HCT116 (cell line): ENCODE measurements around the gene PLSCR4. TPM values are rescaled to one million over a fixed set of nuclear protein-coding genes. Genes with fewer than 3 reads are reported as not detected.

Source experiments
- ATAC-seq: fragments of 200-7000 bp; cut with Tn5 transposase; 2 replicates; pipeline ENCODE4 v1.9.1; 2020; ENCODE audit warnings: mild to moderate bottlenecking, moderate library complexity
- BruUV-seq: library from RNA; stranded (reverse); fragments of 400-500 nt; replicated peaks from 2 replicates; lab custom pipeline; 2021; lab: Mats Ljungman, UMichigan
- CTCF ChIA-PET: fragments of 300-600 bp; sonication (Branson Sonifier 250); formaldehyde crosslinking; loops from one replicate; lab custom pipeline; 2021; ENCODE audit warnings: antibody characterized with exemption; lab: Charles Lee
- POLR2A ChIA-PET: fragments of 300-600, 350-600 bp; sonication (Branson Sonifier 250); formaldehyde crosslinking; loops from one replicate; lab custom pipeline; 2021; ENCODE audit warnings: antibody characterized with exemption; lab: Charles Lee
- RAD21 ChIA-PET, 2 experiments: fragments of 300-600 bp; sonication (Branson Sonifier 250); formaldehyde crosslinking; loops; one replicate each; lab custom pipeline; 2023; ENCODE audit warnings: low total read pairs in 2 of 2; ENCODE audit not compliant: uncharacterized antibody in 2 of 2, unreplicated experiment in 2 of 2, low non-redundant PET in 1 of 2; lab: Charles Lee
- DNase-seq: peaks from one replicate; pipeline ENCODE4 v3.0.0-alpha.2; 2010; ENCODE audit warnings: low read depth, low spot score
- H2AFZ ChIP-seq: fragments of 200-600 bp; shearing (Covaris generic), sonication (generic); 2 replicates; pipeline ENCODE4 v1.6.1; 2017; ENCODE audit warnings: low read depth, mixed run types, mixed read lengths, antibody characterized with exemption, low read length; ENCODE audit not compliant: poor library complexity, severe bottlenecking
- H3K27ac ChIP-seq: 2 replicates; pipeline ENCODE4 v1.5.1; 2012; ENCODE audit warnings: low read depth, low read length
- H3K27me3 ChIP-seq: fragments of 200-600 bp; sonication (generic); 2 replicates; pipeline ENCODE4 v1.6.1; 2016; ENCODE audit warnings: mixed run types, low read length, mixed read lengths; ENCODE audit not compliant: insufficient read depth
- H3K36me3 ChIP-seq, 2 experiments: fragments of 200-500 bp in 1 of 2; fragments of 200-600 bp in 1 of 2; sonication (Bioruptor generic) in 1 of 2; sonication (generic) in 1 of 2; 2 replicates each; pipeline versions ENCODE4 v1.5.1 to v1.6.1; 2014 to 2016; ENCODE audit warnings: low read length in 2 of 2, inconsistent platforms in 1 of 2, mixed read lengths in 1 of 2, mixed run types in 1 of 2; ENCODE audit not compliant: insufficient read depth in 2 of 2, control insufficient read depth in 1 of 2
- H3K4me1 ChIP-seq, 2 experiments: fragments of 200-600 bp in 1 of 2; sonication (generic) in 1 of 2; 2 replicates each; pipeline versions ENCODE4 v1.5.1 to v1.6.1; 2012 to 2017; ENCODE audit warnings: low read length in 2 of 2, inconsistent platforms in 1 of 2, mild to moderate bottlenecking in 1 of 2, mixed read lengths in 1 of 2, mixed run types in 1 of 2, moderate library complexity in 1 of 2; ENCODE audit not compliant: insufficient read depth in 2 of 2, control insufficient read depth in 1 of 2
- H3K4me2 ChIP-seq: fragments of 200-600 bp; sonication (generic); 2 replicates; pipeline ENCODE4 v1.6.1; 2017; ENCODE audit warnings: mixed run types, low read length, mixed read lengths
- H3K4me3 ChIP-seq, 2 experiments: fragments of 200-600 bp in 1 of 2; sonication (generic) in 1 of 2; replicated peaks in 1 of 2; 2 replicates each; pipeline ENCODE4 v1.5.1; 2011 to 2016; ENCODE audit warnings: low read length in 2 of 2, control low read depth in 1 of 2, low read depth in 1 of 2, mild to moderate bottlenecking in 1 of 2, mixed read lengths in 1 of 2, mixed run types in 1 of 2
- H3K79me2 ChIP-seq: fragments of 200-600 bp; sonication (generic); 2 replicates; pipeline ENCODE4 v1.6.1; 2017; ENCODE audit warnings: mild to moderate bottlenecking, mixed run types, low read length, moderate library complexity, mixed read lengths; ENCODE audit not compliant: insufficient read depth
- H3K9ac ChIP-seq: fragments of 200-600 bp; sonication (generic); 2 replicates; pipeline ENCODE4 v1.6.1; 2016; ENCODE audit warnings: low read length, mixed read lengths
- H3K9me2 ChIP-seq: fragments of 200-600 bp; sonication (generic), shearing (Covaris generic); 2 replicates; pipeline ENCODE4 v1.6.1; 2017; ENCODE audit warnings: mixed run types, mild to moderate bottlenecking, moderate library complexity; ENCODE audit not compliant: insufficient read depth
- H3K9me3 ChIP-seq, 2 experiments: fragments of 200-500 bp in 1 of 2; fragments of 200-600 bp in 1 of 2; sonication (Bioruptor generic) in 1 of 2; sonication (generic) in 1 of 2; 2 replicates each; pipeline ENCODE4 v1.6.1; 2014 to 2017; ENCODE audit warnings: low read length in 2 of 2, mixed read lengths in 2 of 2, inconsistent platforms in 1 of 2, low read depth in 1 of 2, mild to moderate bottlenecking in 1 of 2, mixed run types in 1 of 2, moderate library complexity in 1 of 2; ENCODE audit not compliant: control insufficient read depth in 1 of 2, insufficient read depth in 1 of 2
- H4K20me1 ChIP-seq: fragments of 200-600 bp; sonication (generic), shearing (Covaris generic); 2 replicates; pipeline ENCODE4 v1.6.1; 2017; ENCODE audit warnings: mixed run types, mild to moderate bottlenecking, moderate library complexity; ENCODE audit not compliant: insufficient read depth
- CBX3 ChIP-seq: IDR thresholded peaks from 2 replicates; pipeline ENCODE4 v1.6.1; 2012; ENCODE audit warnings: low read depth
- CEBPB ChIP-seq: IDR thresholded peaks from 2 replicates; pipeline ENCODE4 v1.6.1; 2012; ENCODE audit warnings: low read depth
- CTCF ChIP-seq, 3 experiments: fragments of 200-600 bp in 1 of 3; sonication (generic) in 1 of 3; IDR thresholded peaks in 2 of 3; conservative IDR thresholded peaks in 1 of 3; 2 replicates each; pipeline ENCODE4 v1.5.1; 2012 to 2017; ENCODE audit warnings: low read depth in 2 of 3, low read length in 2 of 3, antibody characterized with exemption in 1 of 3, borderline replicate concordance in 1 of 3, control low read depth in 1 of 3, mild to moderate bottlenecking in 1 of 3, mixed read lengths in 1 of 3, mixed run types in 1 of 3, moderate library complexity in 1 of 3; ENCODE audit not compliant: insufficient read depth in 1 of 3
- EGR1 ChIP-seq: IDR thresholded peaks from 2 replicates; pipeline ENCODE4 v1.6.1; 2012; ENCODE audit warnings: low read depth
- ELF1 ChIP-seq: IDR thresholded peaks from 2 replicates; pipeline ENCODE4 v1.6.1; 2012; ENCODE audit warnings: low read depth, borderline replicate concordance
- FOSL1 ChIP-seq: IDR thresholded peaks from 2 replicates; pipeline ENCODE4 v1.6.1; 2012; ENCODE audit warnings: low read depth
- JUND ChIP-seq: IDR thresholded peaks from 2 replicates; pipeline ENCODE4 v1.6.1; 2012
- MAX ChIP-seq: IDR thresholded peaks from 2 replicates; pipeline ENCODE4 v1.6.1; 2012
- SIN3A ChIP-seq: IDR thresholded peaks from 2 replicates; pipeline ENCODE4 v1.6.1; 2012; ENCODE audit warnings: low read depth
- SRF ChIP-seq: IDR thresholded peaks from 2 replicates; pipeline ENCODE4 v1.6.1; 2012; ENCODE audit warnings: low read depth
- TCF7L2 ChIP-seq: IDR thresholded peaks from 2 replicates; pipeline ENCODE4 v1.7.0; 2011; ENCODE audit warnings: borderline replicate concordance, inconsistent platforms; ENCODE audit not compliant: insufficient read depth, insufficient read length; ENCODE audit errors: extremely low read depth
- ZBTB33 ChIP-seq: IDR thresholded peaks from 2 replicates; pipeline ENCODE4 v1.6.1; 2011; ENCODE audit warnings: mild to moderate bottlenecking, low read length, moderate library complexity; ENCODE audit not compliant: insufficient replicate concordance; ENCODE audit errors: extremely low read depth
- ZFX ChIP-seq: fragments of 450-650 bp; IDR thresholded peaks from 2 replicates; pipeline ENCODE4 v1.6.1; 2017
- ZNF274 ChIP-seq: fragments of 200-500 bp; sonication (Bioruptor generic); IDR thresholded peaks from 2 replicates; pipeline ENCODE4 v1.6.1; 2014; ENCODE audit warnings: mild to moderate bottlenecking, low read depth, low read length, inconsistent platforms
- intact Hi-C: fragments of 100-400 bp; cut with micrococcal nuclease; formaldehyde crosslinking; loops from 2 replicates; pipeline ENCODE4 v1.10.0; 2022
- total RNA-seq: library from RNA; stranded (reverse); gene quantifications from one replicate; pipeline ENCODE4 v1.2.1, GENCODE V29; 2021; ENCODE audit not compliant: unreplicated experiment

Gene PLSCR4
- total RNA-seq, 1 experiment from 2014 or later = 4.1 TPM

- no peaks in the 10 kb centered on the region for H3K9me3 ChIP-seq
- H3K4me2 ChIP-seq = no peak overlapping the region
- no peaks in the 10 kb centered on the region for H3K36me3 ChIP-seq
- ATAC-seq (no peak), DNase-seq (no peak)
- no peak overlapping the region for H3K4me3 ChIP-seq
- no peak overlapping the region for H3K27ac ChIP-seq
- H3K9ac ChIP-seq = no peak overlapping the region
- no peaks in the 10 kb centered on the region for H3K79me2 ChIP-seq
- intact Hi-C loops = no loop called here
- no peaks in the 10 kb centered on the region for H3K27me3 ChIP-seq
- no peaks in the 10 kb centered on the region for H4K20me1 ChIP-seq
- peaks cover 9 to 20% of the 10 kb centered on the region in 2 experiments; a peak in 3 of 4 replicates for H3K4me1 ChIP-seq
- no peak overlapping the region for H2AFZ ChIP-seq
- TF ChIP-seq JUND (no peak), ELF1 (no peak), SIN3A (no peak), ZNF274 (no peak), CEBPB (no peak), FOSL1 (no peak), TCF7L2 (no peak), SRF (no peak), MAX (no peak), ZFX (no peak), EGR1 (no peak), CTCF (IDR thresholded peaks at IDR 0.05 in 2 of 3, conservative IDR thresholded peaks at IDR 0.05 in 1 of 3; ENCODE audit: borderline replicate concordance in 1 of 3, insufficient read depth in 1 of 3, low read depth in 2 of 3, low read length in 2 of 3) (no peak), ZBTB33 (no peak), CBX3 (no peak)
- ChIA-PET RAD21 (no interaction called here), CTCF (interaction anchor here (0.7 kb wide), 1 partner anchor 94 kb away, joined by 3 read pairs; no protein-coding TSS in a partner anchor), POLR2A (no interaction called here)
- no TSS peak for BruUV-seq
- no peaks in the 10 kb centered on the region for H3K9me2 ChIP-seq
Measured at GRCh38 chr3:146159037-146159436, 91.9 kb downstream of the PLSCR4 start.
